ENCODE results near the gene CSPG5.

Gene CSPG5

GRCh38 chr3:47565734-47566550 is 12.7 kb downstream of the CSPG5 start:
- no peak overlapping the region for H3K4me3 ChIP-seq (ENCODE audit: low read length)
- no peak overlapping the region for H3K9ac ChIP-seq (ENCODE audit: low read length)
- H3K4me1 ChIP-seq (ENCODE audit: control insufficient read depth, low read depth, low read length): no peaks in the 10 kb centered on the region
- H3K27me3 ChIP-seq (ENCODE audit: control insufficient read depth, insufficient read depth, low read length): no peaks in the 10 kb centered on the region
- no peak overlapping the region for H3K27ac ChIP-seq (ENCODE audit: low read length)
- H3K36me3 ChIP-seq (ENCODE audit: control insufficient read depth, low read depth, low read length): no peaks in the 10 kb centered on the region
- no peaks in the 10 kb centered on the region for H3K9me3 ChIP-seq (ENCODE audit: control insufficient read depth, low read depth, low read length)

DNA sequence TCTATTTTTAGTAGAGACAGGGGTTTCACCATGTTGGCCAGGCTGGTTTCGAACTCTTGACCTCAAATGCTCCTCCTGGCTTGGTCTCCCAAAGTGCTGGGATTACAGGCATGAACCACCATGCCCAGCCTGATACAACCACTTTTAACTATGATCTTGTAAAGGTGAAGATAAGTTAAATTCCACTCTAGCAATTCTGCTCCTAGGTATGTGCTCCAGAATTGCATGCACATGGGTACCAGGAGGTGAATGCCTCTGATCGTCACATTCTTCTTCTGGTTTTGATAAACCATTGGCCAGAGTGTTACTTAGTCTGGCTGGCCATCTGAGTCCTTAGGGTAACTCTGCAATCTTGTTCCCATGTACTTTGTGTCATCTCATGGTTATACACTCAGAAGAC is 22.3 kb downstream of the CSPG5 start:
- Histone ChIP-seq H3K27ac (ENCODE audit: low read length) (no peak overlapping the region), H3K9ac (ENCODE audit: low read length) (no peak overlapping the region), H3K4me3 (ENCODE audit: low read length) (no peak overlapping the region), H3K9me3 (ENCODE audit: control insufficient read depth, low read depth, low read length) (no peaks in the 10 kb centered on the region), H3K4me1 (ENCODE audit: control insufficient read depth, low read depth, low read length) (peaks cover 3% of the 10 kb centered on the region), H3K36me3 (ENCODE audit: control insufficient read depth, low read depth, low read length) (no peaks in the 10 kb centered on the region), H3K27me3 (ENCODE audit: control insufficient read depth, insufficient read depth, low read length) (no peaks in the 10 kb centered on the region)

DNA sequence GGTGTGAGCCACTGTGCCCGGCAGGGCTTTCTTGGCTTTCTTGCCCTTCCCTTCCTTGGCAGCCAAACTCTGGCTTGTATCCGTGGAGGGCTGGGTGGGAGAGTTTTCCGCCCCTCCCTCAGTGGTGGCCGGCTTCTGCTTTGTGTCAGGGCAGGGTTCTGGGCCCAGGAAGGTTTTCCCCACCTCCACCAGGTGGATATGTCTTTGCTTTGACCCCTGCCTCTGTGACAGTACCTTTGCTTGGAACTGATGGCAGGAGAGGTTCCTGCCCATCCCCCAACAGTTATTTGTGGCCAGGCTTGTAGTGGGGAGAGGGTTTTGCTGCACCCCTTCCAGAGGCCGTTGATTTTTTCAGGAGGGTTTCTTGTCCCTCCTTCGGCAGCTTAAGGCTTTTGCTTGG is 24.3 kb downstream of the CSPG5 start:
- Histone ChIP-seq H3K9me3 (ENCODE audit: control insufficient read depth, low read depth, low read length) (no peaks in the 10 kb centered on the region), H3K4me1 (ENCODE audit: control insufficient read depth, low read depth, low read length) (peaks cover 3% of the 10 kb centered on the region), H3K27ac (ENCODE audit: low read length) (no peak overlapping the region), H3K36me3 (ENCODE audit: control insufficient read depth, low read depth, low read length) (no peaks in the 10 kb centered on the region), H3K9ac (ENCODE audit: low read length) (no peak overlapping the region), H3K27me3 (ENCODE audit: control insufficient read depth, insufficient read depth, low read length) (no peaks in the 10 kb centered on the region), H3K4me3 (ENCODE audit: low read length) (no peak overlapping the region)

- Histone ChIP-seq H3K4me3 (ENCODE audit: low read length) (no peak overlapping the region), H3K9ac (ENCODE audit: low read length) (no peak overlapping the region), H3K9me3 (ENCODE audit: control insufficient read depth, low read depth, low read length) (no peaks in the 10 kb centered on the region), H3K27me3 (ENCODE audit: control insufficient read depth, insufficient read depth, low read length) (no peaks in the 10 kb centered on the region), H3K36me3 (ENCODE audit: control insufficient read depth, low read depth, low read length) (no peaks in the 10 kb centered on the region), H3K27ac (ENCODE audit: low read length) (no peak overlapping the region), H3K4me1 (ENCODE audit: control insufficient read depth, low read depth, low read length) (peaks cover 3% of the 10 kb centered on the region)
Measured at GRCh38 chr3:47553407-47553806, 25.3 kb downstream of the CSPG5 start.

DNA sequence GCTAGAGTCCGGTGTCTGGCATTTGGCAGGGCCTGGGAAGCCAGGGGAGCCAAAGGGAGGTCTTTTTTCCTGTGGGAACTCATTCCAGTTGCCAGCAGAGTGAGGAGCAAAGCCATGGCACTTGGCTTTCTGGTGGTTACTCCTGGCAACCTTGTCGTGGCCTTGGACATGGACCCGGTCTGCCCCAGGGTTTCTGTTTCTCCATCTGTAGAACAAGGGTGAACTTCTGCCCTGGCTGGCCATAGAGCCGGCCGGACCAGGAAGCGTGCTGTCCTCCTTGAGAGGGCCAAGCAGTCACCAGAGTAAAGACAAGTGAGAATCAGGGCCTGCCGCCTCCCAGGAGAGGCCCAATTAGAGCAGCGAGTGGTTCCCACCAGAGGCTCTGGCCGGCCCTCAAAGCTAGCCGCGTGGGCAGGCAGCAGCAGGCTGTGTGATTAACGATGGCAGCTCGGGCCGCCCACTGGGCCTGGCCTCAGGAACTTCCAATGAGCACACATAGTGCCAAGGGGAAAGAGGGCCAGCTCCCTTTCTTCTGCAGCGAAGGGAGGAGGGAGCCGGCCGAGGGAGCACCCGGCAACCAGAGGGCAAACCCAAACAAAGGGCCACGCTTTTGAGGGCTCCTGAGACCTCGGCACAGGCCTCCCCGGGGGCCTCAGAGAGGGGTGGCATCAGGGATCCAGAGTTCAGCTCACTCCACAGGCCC is 36.0 kb downstream of the CSPG5 start:
- Histone ChIP-seq H3K4me3 (ENCODE audit: low read length) (no peak overlapping the region), H3K27me3 (ENCODE audit: control insufficient read depth, insufficient read depth, low read length) (no peaks in the 10 kb centered on the region), H3K9ac (ENCODE audit: low read length) (no peak overlapping the region), H3K9me3 (ENCODE audit: control insufficient read depth, low read depth, low read length) (no peaks in the 10 kb centered on the region), H3K27ac (ENCODE audit: low read length) (no peak overlapping the region), H3K36me3 (ENCODE audit: control insufficient read depth, low read depth, low read length) (no peaks in the 10 kb centered on the region), H3K4me1 (ENCODE audit: control insufficient read depth, low read depth, low read length) (no peaks in the 10 kb centered on the region)

- Histone ChIP-seq H3K9ac (ENCODE audit: low read length) (no peak overlapping the region), H3K4me3 (ENCODE audit: low read length) (no peak overlapping the region), H3K36me3 (ENCODE audit: control insufficient read depth, low read depth, low read length) (no peaks in the 10 kb centered on the region), H3K27ac (ENCODE audit: low read length) (no peak overlapping the region), H3K27me3 (ENCODE audit: control insufficient read depth, insufficient read depth, low read length) (no peaks in the 10 kb centered on the region), H3K9me3 (ENCODE audit: control insufficient read depth, low read depth, low read length) (no peaks in the 10 kb centered on the region), H3K4me1 (ENCODE audit: control insufficient read depth, low read depth, low read length) (no peaks in the 10 kb centered on the region)
Measured at GRCh38 chr3:47541583-47542108, 37.0 kb downstream of the CSPG5 start.

DNA sequence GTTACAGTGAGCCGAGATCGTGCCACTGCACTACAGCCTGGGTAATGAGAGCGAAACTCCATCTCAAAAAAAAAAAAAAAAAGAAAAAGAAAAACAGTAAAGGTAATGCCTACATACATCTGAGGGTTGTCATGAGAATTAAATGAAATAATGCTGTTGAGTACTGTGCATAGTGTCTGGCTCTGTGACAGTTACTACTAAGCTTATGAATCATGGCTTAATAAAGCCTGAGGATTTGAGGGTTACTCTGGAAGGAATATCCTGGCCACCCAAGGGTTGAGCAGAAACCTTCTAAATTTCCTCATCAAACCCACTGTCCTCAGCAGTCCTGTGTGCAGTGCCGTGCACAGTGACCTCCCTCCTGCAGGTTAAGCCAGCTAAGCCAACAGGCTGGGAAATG is 38.4 kb downstream of the CSPG5 start:
- no peaks in the 10 kb centered on the region for H3K9me3 ChIP-seq (ENCODE audit: control insufficient read depth, low read depth, low read length)
- no peak overlapping the region for H3K4me3 ChIP-seq (ENCODE audit: low read length)
- H3K4me1 ChIP-seq (ENCODE audit: control insufficient read depth, low read depth, low read length): no peaks in the 10 kb centered on the region
- H3K36me3 ChIP-seq (ENCODE audit: control insufficient read depth, low read depth, low read length): no peaks in the 10 kb centered on the region
- H3K27me3 ChIP-seq (ENCODE audit: control insufficient read depth, insufficient read depth, low read length): no peaks in the 10 kb centered on the region
- no peak overlapping the region for H3K9ac ChIP-seq (ENCODE audit: low read length)
- H3K27ac ChIP-seq (ENCODE audit: low read length): no peak overlapping the region

GRCh38 chr3:47536967-47537366 is 41.7 kb downstream of the CSPG5 start:
- Histone ChIP-seq H3K9ac (ENCODE audit: low read length) (no peak overlapping the region), H3K36me3 (ENCODE audit: control insufficient read depth, low read depth, low read length) (no peaks in the 10 kb centered on the region), H3K9me3 (ENCODE audit: control insufficient read depth, low read depth, low read length) (no peaks in the 10 kb centered on the region), H3K27ac (ENCODE audit: low read length) (no peak overlapping the region), H3K4me3 (ENCODE audit: low read length) (no peak overlapping the region), H3K4me1 (ENCODE audit: control insufficient read depth, low read depth, low read length) (no peaks in the 10 kb centered on the region), H3K27me3 (ENCODE audit: control insufficient read depth, insufficient read depth, low read length) (no peaks in the 10 kb centered on the region)

DNA sequence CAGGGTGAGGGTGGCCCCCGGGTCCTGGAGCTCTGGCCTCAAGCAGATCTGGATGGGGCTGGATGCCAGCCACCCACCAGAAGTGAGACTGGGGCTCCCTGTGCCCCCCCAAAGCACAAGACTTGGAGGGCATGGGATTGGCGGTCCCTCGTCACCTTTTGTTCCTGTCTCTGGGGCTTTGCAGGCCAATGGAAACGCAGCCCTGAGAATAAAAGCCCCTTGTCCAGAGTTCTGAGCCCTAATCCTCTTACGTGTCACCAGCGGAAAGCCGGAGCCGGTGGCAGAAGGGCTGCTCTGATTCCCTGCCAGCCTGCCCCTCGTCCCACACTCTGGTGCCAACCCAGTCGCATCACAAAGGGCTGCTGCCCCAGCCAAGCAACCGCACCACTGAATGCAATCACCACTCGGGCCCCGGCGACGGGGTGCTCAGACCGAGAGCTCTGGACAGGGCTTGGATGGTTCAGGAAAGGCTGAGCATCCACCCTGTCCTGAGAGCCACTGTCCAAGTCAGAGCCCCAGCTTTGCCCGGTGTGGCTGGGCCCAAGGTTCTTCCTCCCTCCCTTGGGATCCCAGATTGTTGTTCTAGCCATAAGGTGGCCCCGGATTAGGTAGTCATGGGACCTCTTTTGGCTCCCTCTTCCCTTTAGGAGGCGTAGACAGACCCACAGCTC is 42.3 kb downstream of the CSPG5 start:
- no peaks in the 10 kb centered on the region for H3K4me1 ChIP-seq (ENCODE audit: control insufficient read depth, low read depth, low read length)
- H3K27me3 ChIP-seq (ENCODE audit: control insufficient read depth, insufficient read depth, low read length): no peaks in the 10 kb centered on the region
- H3K9me3 ChIP-seq (ENCODE audit: control insufficient read depth, low read depth, low read length): no peaks in the 10 kb centered on the region
- H3K36me3 ChIP-seq (ENCODE audit: control insufficient read depth, low read depth, low read length): no peaks in the 10 kb centered on the region
- H3K4me3 ChIP-seq (ENCODE audit: low read length): no peak overlapping the region
- H3K27ac ChIP-seq (ENCODE audit: low read length): no peak overlapping the region
- H3K9ac ChIP-seq (ENCODE audit: low read length): no peak overlapping the region

DNA sequence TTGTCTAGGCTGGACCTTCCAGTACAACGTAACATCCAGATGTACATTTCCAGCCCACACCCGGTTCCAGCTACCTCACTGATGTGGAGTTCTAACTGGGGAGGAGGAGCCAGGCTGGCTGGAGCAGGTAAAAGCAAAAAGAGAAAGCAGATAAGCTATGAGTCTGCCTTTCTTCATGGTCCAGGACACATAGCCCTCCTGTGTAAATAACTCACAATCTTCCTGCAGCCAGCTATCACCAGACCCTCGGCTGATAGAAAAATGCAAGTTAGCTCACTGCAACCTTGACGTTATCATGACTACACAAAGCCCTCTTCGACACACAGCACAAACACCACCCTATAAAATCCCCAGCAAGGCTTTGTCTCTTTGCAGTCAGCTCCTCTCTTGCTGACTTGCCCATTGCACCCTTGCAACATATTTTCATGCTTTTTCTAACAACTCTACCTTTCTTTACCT is 44.6 kb downstream of the CSPG5 start:
- Histone ChIP-seq H3K27ac (ENCODE audit: low read length) (no peak overlapping the region), H3K4me1 (ENCODE audit: control insufficient read depth, low read depth, low read length) (no peaks in the 10 kb centered on the region), H3K9ac (ENCODE audit: low read length) (no peak overlapping the region), H3K36me3 (ENCODE audit: control insufficient read depth, low read depth, low read length) (no peaks in the 10 kb centered on the region), H3K27me3 (ENCODE audit: control insufficient read depth, insufficient read depth, low read length) (no peaks in the 10 kb centered on the region), H3K4me3 (ENCODE audit: low read length) (no peak overlapping the region), H3K9me3 (ENCODE audit: control insufficient read depth, low read depth, low read length) (no peaks in the 10 kb centered on the region)

DNA sequence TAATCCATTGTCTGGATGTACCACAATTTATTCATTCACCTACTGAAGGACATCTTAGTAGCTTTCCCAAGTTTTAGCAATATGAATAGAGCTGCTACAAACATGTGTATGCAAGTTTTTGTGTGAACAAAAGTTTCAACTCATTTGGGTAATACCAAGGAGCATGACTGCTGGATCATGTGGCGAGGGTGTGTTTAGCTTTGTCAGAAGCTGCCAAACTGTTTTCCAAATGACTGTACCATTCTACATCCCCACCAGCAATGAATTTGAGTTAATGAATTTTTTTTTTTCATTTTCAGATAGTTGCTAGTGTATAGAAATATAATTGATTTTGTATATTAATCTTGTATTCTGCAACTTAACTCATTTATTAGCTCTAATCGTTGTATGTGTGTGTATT is 45.2 kb downstream of the CSPG5 start:
- Histone ChIP-seq H3K36me3 (ENCODE audit: control insufficient read depth, low read depth, low read length) (no peaks in the 10 kb centered on the region), H3K9me3 (ENCODE audit: control insufficient read depth, low read depth, low read length) (no peaks in the 10 kb centered on the region), H3K4me1 (ENCODE audit: control insufficient read depth, low read depth, low read length) (no peaks in the 10 kb centered on the region), H3K4me3 (ENCODE audit: low read length) (no peak overlapping the region), H3K27me3 (ENCODE audit: control insufficient read depth, insufficient read depth, low read length) (no peaks in the 10 kb centered on the region), H3K27ac (ENCODE audit: low read length) (no peak overlapping the region), H3K9ac (ENCODE audit: low read length) (no peak overlapping the region)

All from iPS-18a (cell line).